ENCODE results near the gene ELP5. TPM values are rescaled to one million over a fixed set of nuclear protein-coding genes. Genes with fewer than 3 reads are reported as not detected.
A peak's percentile ranks its signal among the peaks of the same experiment; 100 is the strongest.

Gene ELP5
- total and polyA plus RNA-seq, 10 of the 15 experiments (the other 5 are each of a cell fraction or from before 2014, with no cell fraction given), result 41.1 to 109 (median 77.5) TPM

- DNase-seq (ENCODE audit: low read depth, low spot score) (no peak), ATAC-seq (no peak), FAIRE-seq (no peak)
- in situ Hi-C loops (cut with MboI), result no loop called here
- peaks cover 0 to 2% of the 10 kb centered on the region in 2 experiments; a peak in 2 of 4 replicates for H3K36me3 ChIP-seq (ENCODE audit: control insufficient read depth in 2 of 2, insufficient read depth in 2 of 2, low read length in 1 of 2)
- no peaks in the 10 kb centered on the region for H3K27me3 ChIP-seq (replicated peaks in 1 of 2; ENCODE audit: control insufficient read depth in 2 of 2, insufficient read depth in 2 of 2, low read length in 1 of 2)
- no TSS peak for BruUV-seq (replicated peaks)
- 2% methylated on average over 13 of the region's 32 CpGs for WGBS (ENCODE audit: insufficient coverage, insufficient replicate concordance, low lambda C conversion rate, missing lambda C conversion rate)
- H2AFZ ChIP-seq (ENCODE audit: control insufficient read depth, low read depth, low read length), result peak overlapping the region; percentile 59
- ChIA-PET SMC1A (ENCODE audit: uncharacterized antibody, unreplicated experiment) (no interaction called here), POLR2A (interaction anchor here (0.5 to 3.3 kb wide), 2 partner anchors 22 to 199 kb away, joined by 10 to 12 read pairs; partner anchors contain the start of gene PHF23), RAD21 (ENCODE audit: unreplicated experiment) (no interaction called here), CTCF (interaction anchor here (5.1 kb wide), 1 partner anchor 80 kb away, joined by 60 read pairs; no protein-coding TSS in a partner anchor)
- peak overlapping the region; percentile 28; the same call in 1 of the 2 replicates for H3K9ac ChIP-seq (ENCODE audit: control insufficient read depth, insufficient read depth, low read length)
- no peaks in the 10 kb centered on the region for H3K9me3 ChIP-seq (replicated peaks; ENCODE audit: control insufficient read depth, insufficient read depth, low read length)
- intact Hi-C loops (cut with micrococcal nuclease; ENCODE audit: unreplicated experiment), result no loop called here
- H3K27ac ChIP-seq (ENCODE audit: control insufficient read depth, insufficient read depth), result no peak overlapping the region
- H3K4me3 ChIP-seq, result peak overlapping the region; percentile 51; the same call in 1 of the 2 replicates
- peaks cover 22% of the 10 kb centered on the region for H3K4me1 ChIP-seq (ENCODE audit: control insufficient read depth, insufficient read depth, low read length)
- peak overlapping the region; percentile 17; the same call in 1 of the 2 replicates for H3K4me2 ChIP-seq (ENCODE audit: control insufficient read depth, insufficient read depth)
- H3K79me2 ChIP-seq (ENCODE audit: control insufficient read depth, insufficient read depth, low read length), result peaks cover 14% of the 10 kb centered on the region
- no peaks in the 10 kb centered on the region for H4K20me1 ChIP-seq (ENCODE audit: control insufficient read depth, insufficient read depth)
- TF ChIP-seq ZZZ3 (IDR thresholded peaks at IDR 0.05; ENCODE audit: control insufficient read depth, insufficient read length, low read depth), result no peak
- TF ChIP-seq FOXK2 (IDR thresholded peaks at IDR 0.05), result no peak
- no peak for TF ChIP-seq CREM (IDR thresholded peaks at IDR 0.05; ENCODE audit: low read depth)
- no peak for TF ChIP-seq MLLT1 (IDR thresholded peaks at IDR 0.05)
- no peak for TF ChIP-seq BCL11A (IDR thresholded peaks at IDR 0.05; ENCODE audit: low read depth, low read length)
- TF ChIP-seq ZBED1 (IDR thresholded peaks at IDR 0.05; ENCODE audit: borderline replicate concordance), result no peak
- no peak for TF ChIP-seq FOXM1 (IDR thresholded peaks at IDR 0.05; ENCODE audit: low read depth, low read length)
- TF ChIP-seq RCOR1 (conservative IDR thresholded peaks at IDR 0.05; ENCODE audit: low read depth, low read length), result no peak
- no peak for TF ChIP-seq NR2C2 (IDR thresholded peaks at IDR 0.05; ENCODE audit: borderline replicate concordance, control insufficient read depth, insufficient read length, low read depth)
- TF ChIP-seq, protein P1, sequence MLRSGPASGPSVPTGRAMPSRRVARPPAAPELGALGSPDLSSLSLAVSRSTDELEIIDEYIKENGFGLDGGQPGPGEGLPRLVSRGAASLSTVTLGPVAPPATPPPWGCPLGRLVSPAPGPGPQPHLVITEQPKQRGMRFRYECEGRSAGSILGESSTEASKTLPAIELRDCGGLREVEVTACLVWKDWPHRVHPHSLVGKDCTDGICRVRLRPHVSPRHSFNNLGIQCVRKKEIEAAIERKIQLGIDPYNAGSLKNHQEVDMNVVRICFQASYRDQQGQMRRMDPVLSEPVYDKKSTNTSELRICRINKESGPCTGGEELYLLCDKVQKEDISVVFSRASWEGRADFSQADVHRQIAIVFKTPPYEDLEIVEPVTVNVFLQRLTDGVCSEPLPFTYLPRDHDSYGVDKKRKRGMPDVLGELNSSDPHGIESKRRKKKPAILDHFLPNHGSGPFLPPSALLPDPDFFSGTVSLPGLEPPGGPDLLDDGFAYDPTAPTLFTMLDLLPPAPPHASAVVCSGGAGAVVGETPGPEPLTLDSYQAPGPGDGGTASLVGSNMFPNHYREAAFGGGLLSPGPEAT (IDR thresholded peaks at IDR 0.05; ENCODE audit: low read depth), result 0 out of 2 replicates have a peak, but pooled peaks have one; percentile 28
- no peak for TF ChIP-seq TAF1 (IDR thresholded peaks at IDR 0.05; ENCODE audit: borderline replicate concordance, low read depth, low read length)
- no peak for TF ChIP-seq JUNB (IDR thresholded peaks at IDR 0.05)
- TF ChIP-seq SIN3A (IDR thresholded peaks at IDR 0.05; ENCODE audit: low read depth, low read length), result no peak
- TF ChIP-seq HDAC2 (IDR thresholded peaks at IDR 0.05), result no peak
- TF ChIP-seq, protein P2, sequence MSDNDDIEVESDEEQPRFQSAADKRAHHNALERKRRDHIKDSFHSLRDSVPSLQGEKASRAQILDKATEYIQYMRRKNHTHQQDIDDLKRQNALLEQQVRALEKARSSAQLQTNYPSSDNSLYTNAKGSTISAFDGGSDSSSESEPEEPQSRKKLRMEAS (IDR thresholded peaks at IDR 0.05; ENCODE audit: low read depth, low read length), result no peak
- TF ChIP-seq E2F8 (IDR thresholded peaks at IDR 0.05; ENCODE audit: low read depth, partially characterized antibody), result no peak
- no peak for TF ChIP-seq MYB (IDR thresholded peaks at IDR 0.05; ENCODE audit: borderline replicate concordance, low read depth, low read length)
- TF ChIP-seq RUNX3 (IDR thresholded peaks at IDR 0.05; ENCODE audit: low read length), result no peak
- no peak for TF ChIP-seq SPI1 (IDR thresholded peaks at IDR 0.05; ENCODE audit: borderline replicate concordance, insufficient read depth, low read depth, low read length)
Observed at GRCh38 chr17:7217113-7217987, 34.7 kb upstream of the ELP5 start.
